Natural killer cell (primary cell): ENCODE results near the gene THOC6. TPM values are rescaled to one million over a fixed set of nuclear protein-coding genes. Genes with fewer than 3 reads are reported as not detected.
A peak's percentile ranks its signal among the peaks of the same experiment; 100 is the strongest.

ENCODE experiments used
- ATAC-seq, 3 donors: fragments of 150-1000 bp in 2 of 3; fragments of 200-7000 bp in 1 of 3; cut with Tn5 transposase; 1 replicate in 1 of 3; 2 replicates in 2 of 3; pipeline ENCODE4 v1.10.0; 2021; ENCODE audit warnings: mild to moderate bottlenecking in 2 of 3, moderate library complexity in 2 of 3
- DNase-seq, 2 donors: peaks; one replicate each; pipeline versions ENCODE4 v3.0.0 to v3.0.0-alpha.2; 2013 to 2021; ENCODE audit warnings: mixed read lengths in 1 of 2
- H3K27ac ChIP-seq: one replicate; pipeline ENCODE4 v1.5.1; 2013; ENCODE audit warnings: mild to moderate bottlenecking, low read length
- H3K27me3 ChIP-seq: one replicate; pipeline ENCODE4 v1.6.1; 2013; ENCODE audit warnings: low read length; ENCODE audit not compliant: control insufficient read depth, insufficient read depth
- H3K36me3 ChIP-seq: one replicate; pipeline ENCODE4 v1.6.1; 2013; ENCODE audit warnings: low read length; ENCODE audit not compliant: control insufficient read depth, insufficient read depth
- H3K4me1 ChIP-seq: one replicate; pipeline ENCODE4 v1.6.1; 2013; ENCODE audit warnings: low read length; ENCODE audit not compliant: control insufficient read depth, insufficient read depth
- H3K4me3 ChIP-seq: one replicate; pipeline ENCODE4 v1.5.1; 2013; ENCODE audit warnings: low read length
- H3K9me3 ChIP-seq: one replicate; pipeline ENCODE4 v1.6.1; 2013; ENCODE audit warnings: low read length; ENCODE audit not compliant: control insufficient read depth, insufficient read depth
- H3K27ac Mint-ChIP-seq, 2 donors: one replicate each; pipeline ENCODE4 v1.8.0; 2022; ENCODE audit warnings: mild to moderate bottlenecking in 2 of 2, mixed read lengths in 2 of 2, moderate library complexity in 1 of 2
- H3K27me3 Mint-ChIP-seq, 2 donors: one replicate each; pipeline ENCODE4 v1.8.0; 2022; ENCODE audit warnings: low read depth in 2 of 2, mixed read lengths in 2 of 2
- H3K36me3 Mint-ChIP-seq: one replicate; pipeline ENCODE4 v1.8.0; 2022; ENCODE audit warnings: mixed read lengths
- H3K4me1 Mint-ChIP-seq, 2 donors: one replicate each; pipeline ENCODE4 v1.8.0; 2022; ENCODE audit warnings: mixed read lengths in 2 of 2
- H3K4me3 Mint-ChIP-seq: one replicate; pipeline ENCODE4 v1.8.0; 2022; ENCODE audit warnings: mild to moderate bottlenecking, moderate library complexity, mixed read lengths
- H3K9me3 Mint-ChIP-seq, 2 donors: one replicate each; pipeline ENCODE4 v1.8.0; 2022; ENCODE audit warnings: mixed read lengths in 2 of 2
- CTCF ChIP-seq: fragments of 200-600 bp; IDR thresholded peaks from one replicate; pipeline ENCODE4 v1.8.0; 2022; ENCODE audit warnings: antibody characterized with exemption
- WGBS: methylation state at CpG from one replicate; pipeline ENCODE4 v1.1.7; 2013; ENCODE audit warnings: missing lambda C conversion rate; ENCODE audit not compliant: insufficient coverage; 5-methylcytosine and 5-hydroxymethylcytosine counted together
- intact Hi-C: fragments of 100-400 bp; cut with micrococcal nuclease; formaldehyde crosslinking; loops from one replicate; pipeline ENCODE4 v1.14.2; 2022
- total RNA-seq, 4 donors: library from RNA; stranded (reverse); fragments of 120-200 nt in 1 of 4; gene quantifications; one replicate each; pipeline versions ENCODE4 v1.2.3 to v1.2.4, GENCODE V29; 2013 to 2022

Gene THOC6
- total RNA-seq, 3 donors from 2014 or later (not counting 1 experiment from before 2014, with no cell fraction given) = 17.1 to 21.5 (median 17.2) TPM

GRCh38 chr16:3029491-3030221, 5.8 kb downstream of the THOC6 start:
- Mint-ChIP-seq H3K4me1 (peaks cover 6 to 36% of the 10 kb centered on the region in 2 donors), H3K9me3 (no peaks in the 10 kb centered on the region), H3K27ac (no peak overlapping the region), H3K27me3 (peaks cover 32 to 43% of the 10 kb centered on the region in 2 donors), H3K4me3 (peak overlapping the region; percentile 21), H3K36me3 (no peaks in the 10 kb centered on the region)
- Histone ChIP-seq H3K4me1 (peaks cover 28% of the 10 kb centered on the region), H3K27ac (no peak overlapping the region), H3K4me3 (no peak overlapping the region), H3K27me3 (peaks cover 32% of the 10 kb centered on the region), H3K9me3 (no peaks in the 10 kb centered on the region), H3K36me3 (peaks cover 15% of the 10 kb centered on the region)
- WGBS = 9% methylated on average over 59 of the region's 59 CpGs
- DNase-seq (peak in 1 of 2 donors; percentile 66), ATAC-seq (no peak)
- no peak for TF ChIP-seq CTCF
- intact Hi-C loops = loop anchor here (2.0 kb wide), 1 partner anchor 25 kb away; no protein-coding TSS in a partner anchor

GRCh38 chr16:3030222-3031212, 6.7 kb downstream of the THOC6 start:
- Histone ChIP-seq H3K4me1 (peaks cover 24% of the 10 kb centered on the region), H3K9me3 (no peaks in the 10 kb centered on the region), H3K4me3 (no peak overlapping the region), H3K27ac (no peak overlapping the region), H3K36me3 (peaks cover 15% of the 10 kb centered on the region), H3K27me3 (peaks cover 37% of the 10 kb centered on the region)
- whole genome bisulfite sequencing = 80% methylated on average over 33 of the region's 33 CpGs
- Mint-ChIP-seq H3K4me1 (peaks cover 6 to 36% of the 10 kb centered on the region in 2 donors), H3K4me3 (no peak overlapping the region), H3K9me3 (no peaks in the 10 kb centered on the region), H3K27ac (no peak overlapping the region), H3K36me3 (no peaks in the 10 kb centered on the region), H3K27me3 (peaks cover 35 to 48% of the 10 kb centered on the region in 2 donors)
- intact Hi-C loops = no loop called here
- no peak for DNase-seq
- ATAC-seq = no peak
- no peak for TF ChIP-seq CTCF

GRCh38 chr16:3032624-3033023, 8.8 kb downstream of the THOC6 start:
- peaks cover 55% of the 10 kb centered on the region for H3K27me3 ChIP-seq
- 36% methylated on average over 7 of the region's 7 CpGs for WGBS

More at GRCh38 chr16:3032624-3033023, 8.8 kb downstream of the THOC6 start:
- Mint-ChIP-seq H3K4me3 (no peak overlapping the region), H3K36me3 (no peaks in the 10 kb centered on the region), H3K4me1 (peaks cover 6 to 40% of the 10 kb centered on the region in 2 donors), H3K27ac (no peak overlapping the region), H3K9me3 (no peaks in the 10 kb centered on the region), H3K27me3 (peaks cover 42 to 59% of the 10 kb centered on the region in 2 donors)
- Histone ChIP-seq H3K4me3 (no peak overlapping the region), H3K4me1 (peaks cover 36% of the 10 kb centered on the region), H3K36me3 (no peaks in the 10 kb centered on the region), H3K9me3 (no peaks in the 10 kb centered on the region), H3K27ac (no peak overlapping the region)
- no peak for TF ChIP-seq CTCF
- DNase-seq (no peak), ATAC-seq (no peak)
- intact Hi-C loops = no loop called here
